Astrocyte of the hippocampus (primary cell): Measurements from ENCODE around the gene CADPS.

Experiments used
- DNase-seq: peaks from one replicate; pipeline ENCODE4 v3.0.0; 2011; ENCODE audit warnings: low read depth, low spot score

CADPS gene

DNA sequence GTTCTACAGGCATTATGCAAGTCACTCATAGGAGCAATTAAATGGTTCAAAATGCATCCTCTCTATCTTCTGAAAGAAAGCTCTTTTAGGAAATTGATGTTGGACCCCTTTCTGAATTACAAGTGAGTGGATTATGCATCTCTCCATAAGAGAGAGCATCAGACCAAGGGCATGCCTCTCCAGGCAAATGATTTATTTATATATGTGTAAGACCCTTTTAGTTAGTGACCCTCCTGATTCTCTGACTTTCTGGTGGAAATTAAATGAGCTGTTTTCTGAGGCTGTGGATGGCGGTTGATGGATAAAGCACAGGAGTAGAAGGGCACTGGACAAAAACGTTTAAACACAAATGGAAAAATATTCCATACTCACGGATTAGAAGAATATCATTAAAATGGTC, 62.6 kb downstream of the CADPS start:
- DNase-seq: no peak

DNA sequence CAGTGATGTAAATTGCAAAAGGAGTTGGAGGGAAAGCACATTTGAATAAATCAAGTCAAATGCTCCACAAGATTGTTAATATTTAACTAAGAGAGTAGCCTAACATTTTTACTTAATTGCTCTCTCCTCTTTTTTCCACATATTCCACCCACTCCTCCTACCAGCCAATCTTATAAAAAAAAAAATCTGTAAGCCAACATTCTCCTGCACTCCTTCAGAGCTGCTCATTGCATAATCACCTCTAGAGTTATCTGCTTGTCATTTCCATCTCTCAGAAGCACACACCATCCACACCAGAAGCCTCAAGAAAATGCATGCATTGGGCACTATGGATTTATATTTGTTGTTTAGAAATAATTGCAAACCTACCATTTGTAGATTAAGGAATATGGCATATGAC, 64.1 kb downstream of the CADPS start:
- no peak for DNase-seq

DNA sequence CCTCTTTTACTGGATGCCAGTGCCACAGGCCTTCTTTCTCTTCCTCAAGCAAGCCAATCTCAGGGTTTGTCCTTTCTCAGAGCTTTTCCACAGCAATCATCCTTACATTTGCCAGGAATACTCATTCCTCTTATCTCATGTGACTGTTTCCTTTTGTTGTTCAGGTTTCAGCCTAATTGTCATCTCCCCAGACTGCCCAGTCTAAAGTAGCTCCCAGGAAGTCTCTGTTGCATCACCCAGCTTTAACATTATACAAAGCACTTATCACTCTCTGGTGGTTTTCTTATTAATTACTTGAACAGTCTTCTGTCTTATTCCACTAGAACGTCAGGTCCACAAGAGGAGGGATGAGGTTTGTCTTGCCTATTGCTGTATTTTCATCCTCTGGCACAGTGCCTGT, 65.8 kb downstream of the CADPS start:
- DNase-seq: no peak

DNA sequence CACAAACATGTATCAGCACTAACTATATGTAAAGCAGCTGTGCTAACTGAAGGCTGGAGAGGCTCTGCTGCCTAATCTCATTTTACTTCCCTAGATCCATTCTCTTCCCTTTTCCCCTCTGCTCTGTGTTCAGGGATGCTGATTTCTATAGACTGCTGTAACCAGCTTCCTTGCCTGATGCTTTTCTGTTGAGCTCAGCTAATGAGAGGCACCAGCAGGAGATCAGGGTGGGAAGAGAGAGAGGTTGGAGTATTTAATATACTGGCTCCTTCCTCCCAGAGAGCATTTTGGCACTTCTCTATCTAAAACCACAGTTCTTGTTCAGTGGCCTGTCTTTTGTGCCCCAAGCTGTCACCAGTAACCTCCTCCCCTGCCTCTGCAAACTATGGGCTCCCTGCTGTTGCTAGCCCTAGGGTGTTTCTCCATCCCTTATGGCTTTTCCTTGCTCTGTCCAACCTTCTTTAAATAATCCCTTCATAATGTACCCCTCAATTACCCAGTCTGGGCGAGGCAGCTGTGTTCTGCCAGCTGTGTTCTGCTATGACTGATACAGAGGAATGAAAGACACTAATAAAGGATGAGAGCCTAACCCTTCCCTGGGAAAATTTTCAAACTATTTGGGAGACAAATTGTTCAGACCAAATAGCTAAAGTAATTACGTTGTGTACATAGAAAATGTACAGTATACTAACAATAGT, 69.5 kb downstream of the CADPS start:
- no peak for DNase-seq

DNA sequence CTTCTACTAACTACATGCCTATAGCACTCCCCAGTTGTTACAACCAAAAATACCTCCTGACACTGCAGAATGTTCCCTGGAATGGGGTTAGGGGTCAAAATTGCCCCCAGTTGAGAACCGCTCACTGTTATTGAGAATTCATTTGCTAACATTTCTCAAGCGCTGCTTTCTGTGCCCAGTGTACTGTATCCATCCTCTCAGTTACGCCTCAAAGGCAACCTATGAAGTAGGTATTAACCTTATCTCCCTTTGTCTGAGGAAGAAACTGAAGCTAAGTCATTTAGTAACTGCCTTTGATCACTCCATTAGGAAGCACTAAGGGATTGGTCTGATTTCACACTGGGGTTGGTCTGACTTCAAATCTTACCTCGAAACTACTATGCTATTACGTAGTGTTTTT, 70.1 kb downstream of the CADPS start:
- DNase-seq: no peak

DNA sequence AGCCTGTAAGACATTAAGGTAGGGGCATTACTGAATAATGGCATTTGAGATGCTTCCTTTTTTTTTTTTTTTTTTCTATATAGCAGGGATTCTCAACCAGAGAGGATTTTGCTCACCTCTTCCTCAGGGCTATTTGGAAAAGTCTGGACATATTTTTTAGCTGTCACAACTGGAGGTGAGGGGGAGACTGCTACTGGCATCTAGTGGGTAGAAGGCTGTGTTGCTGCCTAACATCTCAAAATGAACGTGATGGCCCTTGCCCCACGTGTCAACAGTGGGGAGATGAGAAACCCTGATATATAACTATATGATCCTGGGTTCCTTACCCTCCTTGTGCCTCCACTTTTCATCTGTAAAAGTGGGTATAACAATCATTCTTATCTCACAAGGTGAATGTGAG, 71.9 kb downstream of the CADPS start:
- no peak for DNase-seq

DNA sequence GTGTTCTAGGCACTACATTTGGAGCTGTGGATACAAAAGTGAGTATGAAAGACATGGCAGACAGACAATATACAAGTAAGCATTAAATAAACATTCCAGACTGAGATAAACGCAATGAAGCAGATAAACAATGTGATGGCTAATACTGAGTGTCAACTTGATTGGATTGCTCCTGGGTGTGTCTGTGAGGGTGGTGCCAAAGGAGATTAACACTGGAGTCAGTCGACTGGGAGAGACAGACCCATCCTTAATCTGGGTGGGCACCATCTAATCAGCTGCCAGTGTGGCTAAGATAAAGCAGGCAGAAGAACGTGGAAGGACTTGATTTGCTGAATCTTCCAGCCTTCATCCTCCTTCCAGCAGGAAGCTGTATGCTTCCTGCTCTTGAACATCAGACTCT, 77.2 kb downstream of the CADPS start:
- DNase-seq: no peak

DNA sequence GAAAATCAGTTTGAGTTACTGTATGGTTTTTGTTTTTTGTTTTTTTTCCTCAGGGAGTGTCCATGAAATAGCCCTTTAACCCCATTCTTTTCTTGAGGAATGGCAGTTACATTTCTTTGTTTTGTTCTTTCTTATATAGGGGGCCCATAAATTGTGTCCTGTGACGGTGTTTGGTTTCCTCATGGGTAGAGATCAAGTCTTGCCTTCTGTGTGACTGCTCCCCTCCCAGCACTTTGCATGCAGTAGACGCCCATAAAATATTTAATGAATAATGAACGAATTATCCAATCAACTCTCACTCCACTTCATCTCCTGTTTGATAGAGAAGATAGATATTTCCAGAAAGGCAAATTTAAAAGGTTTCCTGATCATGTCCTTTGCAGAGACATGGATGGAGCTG, 78.1 kb downstream of the CADPS start:
- no peak for DNase-seq

DNA sequence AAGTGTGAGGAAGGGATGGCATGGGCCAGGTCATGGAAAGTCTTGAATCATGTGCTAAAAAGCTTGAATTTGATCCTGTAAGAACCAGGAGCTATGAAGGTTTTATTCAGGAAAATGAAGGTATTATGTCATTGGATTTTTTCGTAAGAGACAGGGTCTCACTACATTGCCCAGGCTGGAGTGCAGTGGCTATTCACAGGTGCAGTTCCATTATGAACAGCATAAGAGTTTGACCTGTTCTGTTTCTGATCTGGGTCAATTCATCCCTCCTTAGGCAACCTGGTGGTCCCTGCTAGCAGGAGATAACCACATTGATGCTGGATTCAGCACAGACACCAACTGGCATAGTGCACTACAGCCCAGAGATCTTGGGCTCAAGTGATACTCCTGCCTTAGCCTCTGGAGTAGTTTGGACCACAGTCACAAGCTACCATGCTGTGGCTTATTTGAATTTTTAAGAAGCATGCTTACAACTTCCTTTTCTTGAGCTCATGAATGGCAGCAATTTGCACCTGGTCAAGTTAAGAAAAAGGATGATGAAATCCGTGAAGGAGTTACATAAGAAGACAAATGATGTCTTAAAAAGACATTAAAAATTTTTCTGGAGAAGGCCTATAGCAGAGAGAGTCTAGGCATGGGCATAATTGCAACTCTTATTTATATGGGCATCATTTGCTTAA, 79.1 kb downstream of the CADPS start:
- no peak for DNase-seq

DNA sequence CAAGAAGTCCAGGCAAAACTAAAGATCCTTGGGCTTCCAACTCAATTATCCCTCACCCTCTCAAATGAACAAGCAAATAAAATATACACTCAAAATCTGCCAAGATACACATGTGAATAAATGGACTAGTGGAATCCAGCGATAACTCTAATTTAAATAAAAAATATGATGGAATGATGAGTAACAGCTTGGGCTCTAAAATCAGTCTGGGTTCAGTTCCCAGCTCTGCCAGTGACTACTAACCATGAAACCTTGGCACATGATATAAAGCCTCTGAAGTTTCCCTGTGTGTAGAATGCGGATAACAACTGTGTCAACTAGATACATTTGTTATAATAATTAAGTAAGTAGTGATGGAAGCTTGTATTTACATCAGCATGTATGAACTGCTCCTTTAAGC, 81.3 kb downstream of the CADPS start:
- peak; percentile 70 for DNase-seq

DNA sequence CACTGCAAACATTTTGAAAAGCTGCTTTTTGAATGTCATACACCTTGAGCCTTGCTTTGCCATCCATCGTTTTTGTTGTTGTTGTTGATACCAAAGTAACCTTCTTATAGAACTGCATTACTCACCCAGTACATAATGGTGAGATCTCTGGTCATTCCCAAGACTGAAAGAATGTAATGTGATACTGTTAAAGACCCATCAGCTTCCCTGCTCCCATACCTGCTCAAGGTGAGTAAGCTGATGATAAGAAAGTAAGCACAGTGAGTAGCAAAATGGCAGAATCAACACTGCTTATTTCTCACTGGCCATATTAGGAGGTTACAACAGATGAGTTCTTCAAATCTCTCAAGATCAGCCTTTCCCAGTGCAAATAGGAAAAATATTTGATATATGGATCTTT, 89.8 kb downstream of the CADPS start:
- no peak for DNase-seq

DNA sequence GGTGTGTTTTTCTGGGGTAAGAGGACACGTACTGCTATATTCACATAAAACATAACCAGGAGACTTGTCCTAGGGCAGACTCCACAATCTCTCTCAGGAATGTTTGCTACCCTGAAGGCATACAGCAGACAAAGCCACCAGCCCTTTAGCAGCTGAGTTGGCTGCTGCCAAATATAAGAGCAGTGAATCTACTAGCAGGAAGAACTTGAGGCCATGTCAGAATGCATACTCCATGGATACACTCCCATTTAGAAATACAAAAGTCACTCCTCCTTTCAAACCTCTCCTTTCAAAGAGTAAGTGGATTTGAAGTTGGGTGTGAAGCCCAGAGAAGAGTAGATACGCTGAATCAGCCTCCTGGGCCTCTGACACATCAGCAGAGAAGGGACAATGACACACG, 94.1 kb downstream of the CADPS start:
- no peak for DNase-seq

DNA sequence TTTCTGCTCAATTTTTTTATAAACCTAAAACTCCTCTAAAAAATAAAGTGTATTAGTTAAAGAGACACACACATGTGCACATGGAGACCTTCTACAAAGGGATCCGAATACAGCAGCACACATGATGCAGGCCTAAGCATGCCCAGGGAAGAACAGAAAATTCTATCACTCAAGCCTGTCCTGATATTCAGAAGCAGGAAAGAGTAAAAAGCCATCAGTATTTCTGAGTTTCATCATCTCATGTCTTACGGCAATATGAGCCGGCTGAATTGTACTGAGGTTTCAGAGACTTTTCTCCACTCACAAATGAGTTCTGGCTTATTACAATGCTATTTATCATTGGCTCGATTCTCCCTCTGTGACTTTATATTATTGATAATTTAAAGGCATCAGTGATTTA, 97.5 kb downstream of the CADPS start:
- DNase-seq: no peak

DNA sequence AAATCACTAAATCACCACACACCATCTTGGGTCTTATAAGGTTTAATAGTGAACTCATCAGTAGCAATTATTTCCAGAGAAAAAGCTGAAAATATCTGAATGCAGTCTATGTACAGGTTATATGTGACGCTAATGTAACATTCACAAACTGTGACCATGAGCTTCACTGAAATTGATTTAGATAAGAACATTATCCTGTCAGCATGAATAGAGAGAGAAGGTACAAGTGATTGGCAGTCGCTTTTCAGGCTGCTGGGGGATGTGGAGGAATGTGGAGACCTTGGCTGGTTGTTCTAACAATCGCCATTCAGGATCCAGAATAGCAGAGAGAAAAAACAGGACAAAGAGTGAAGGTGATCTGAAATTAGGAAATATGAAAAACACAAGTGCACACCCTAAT, 98.1 kb downstream of the CADPS start:
- no peak for DNase-seq

DNA sequence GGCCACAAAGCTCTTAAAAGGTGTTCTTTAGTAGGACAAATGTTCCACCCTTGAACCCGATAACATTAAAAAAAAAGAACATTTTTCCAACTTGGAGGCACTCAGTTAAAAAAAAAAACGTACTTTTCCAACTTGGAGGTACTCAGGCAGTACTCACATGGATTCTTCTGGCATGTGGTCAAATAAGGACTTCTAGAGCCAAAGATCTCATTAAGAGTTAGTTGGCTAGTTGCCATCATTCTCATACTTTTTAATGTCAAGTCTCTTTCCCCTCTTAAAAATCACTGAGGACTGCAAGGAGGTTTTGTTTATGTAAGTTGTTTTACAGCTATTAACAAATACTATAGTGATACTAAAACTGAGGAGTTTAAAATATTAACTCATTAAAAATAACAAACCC, 101.0 kb downstream of the CADPS start:
- peak; percentile 30 for DNase-seq

DNA sequence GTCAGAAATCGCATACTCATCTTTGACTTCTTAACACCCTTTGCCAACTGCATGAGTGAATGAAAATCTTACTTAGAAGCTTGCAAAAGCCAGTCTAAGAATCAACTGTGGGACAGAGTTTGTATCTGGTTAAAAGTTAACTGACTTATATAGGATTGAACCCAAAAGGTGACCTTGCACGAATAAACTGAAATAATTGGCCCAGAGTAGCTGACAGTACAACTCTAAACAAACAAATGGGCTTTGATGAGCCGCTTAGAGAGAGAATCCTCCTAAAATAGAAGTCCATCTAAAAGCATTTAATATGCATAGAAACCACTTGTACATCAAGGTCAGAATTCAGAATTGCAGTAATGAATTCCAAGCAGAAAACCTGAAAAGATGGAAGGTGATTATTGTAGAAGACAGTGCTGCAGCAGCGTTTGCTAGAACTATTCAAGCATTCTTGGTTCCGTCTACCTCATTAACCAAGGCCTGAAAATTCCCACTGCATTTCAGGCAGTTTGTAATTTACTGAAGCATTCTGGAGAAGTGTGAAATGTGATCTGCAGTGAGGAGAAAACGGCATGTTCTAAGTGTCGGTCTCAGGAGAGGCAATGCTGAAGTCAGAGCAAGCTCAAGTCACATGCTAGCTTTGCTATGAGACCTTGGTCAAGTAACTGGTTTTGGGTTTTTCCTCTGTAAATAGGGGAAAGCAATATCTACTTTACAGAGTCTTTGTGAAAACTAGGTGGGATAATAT, 103.7 kb downstream of the CADPS start:
- no peak for DNase-seq

DNA sequence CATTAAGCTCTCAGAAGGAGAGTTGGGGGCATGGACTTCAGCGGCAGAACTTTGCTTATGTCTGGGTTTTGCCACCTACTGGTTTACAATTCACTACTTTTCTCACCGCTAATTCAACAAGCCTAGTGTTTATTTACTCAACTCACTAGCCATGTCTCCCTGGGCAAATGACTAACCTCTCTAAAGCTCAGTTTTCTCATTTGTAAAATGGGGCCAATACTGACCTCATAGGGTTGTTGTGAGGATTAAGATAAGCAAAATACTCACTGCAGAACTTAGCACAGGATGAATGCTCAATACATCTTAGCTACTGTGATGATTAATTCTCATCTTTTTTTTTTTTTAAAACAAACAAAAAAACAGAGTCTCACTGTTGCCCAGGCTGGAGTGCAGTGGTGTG, 106.3 kb downstream of the CADPS start:
- DNase-seq: no peak

DNA sequence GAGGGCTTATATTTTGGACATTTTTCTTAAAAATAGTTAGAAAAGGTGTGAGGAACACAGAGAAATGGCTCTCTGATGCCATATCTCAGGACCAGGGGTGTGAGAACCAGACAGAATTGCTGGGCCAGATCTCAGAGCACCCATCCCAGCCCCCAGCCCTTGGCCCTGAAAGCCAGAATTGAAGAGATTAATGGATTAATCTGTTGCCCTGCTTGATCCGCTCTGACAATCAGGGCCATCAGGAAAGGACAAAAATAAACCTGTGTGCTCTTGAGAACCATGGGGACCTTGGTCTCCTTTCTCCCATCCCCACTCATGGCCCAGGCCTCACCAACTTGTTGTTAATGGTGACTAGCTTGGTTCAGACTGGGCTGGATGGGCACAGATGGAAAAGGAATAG, 113.5 kb downstream of the CADPS start:
- DNase-seq: no peak

DNA sequence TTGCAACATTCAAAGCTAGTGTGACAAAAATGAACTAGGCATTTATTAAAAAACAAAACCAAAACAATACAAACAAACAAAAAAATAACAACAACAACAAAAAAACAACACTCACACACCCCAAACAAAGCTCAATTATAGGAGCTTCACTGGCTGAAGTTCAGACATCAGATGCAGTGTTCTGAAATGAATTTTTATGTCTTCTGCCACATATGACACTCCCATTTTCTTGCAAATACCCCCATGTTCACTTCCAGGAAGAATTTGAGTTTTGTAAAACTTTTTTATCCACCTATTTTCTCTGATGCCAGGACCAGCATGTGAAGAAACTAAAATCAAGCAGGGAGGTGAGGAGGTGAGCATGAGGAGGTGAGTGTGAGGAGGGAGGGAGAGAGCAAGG, 113.9 kb downstream of the CADPS start:
- no peak for DNase-seq

DNA sequence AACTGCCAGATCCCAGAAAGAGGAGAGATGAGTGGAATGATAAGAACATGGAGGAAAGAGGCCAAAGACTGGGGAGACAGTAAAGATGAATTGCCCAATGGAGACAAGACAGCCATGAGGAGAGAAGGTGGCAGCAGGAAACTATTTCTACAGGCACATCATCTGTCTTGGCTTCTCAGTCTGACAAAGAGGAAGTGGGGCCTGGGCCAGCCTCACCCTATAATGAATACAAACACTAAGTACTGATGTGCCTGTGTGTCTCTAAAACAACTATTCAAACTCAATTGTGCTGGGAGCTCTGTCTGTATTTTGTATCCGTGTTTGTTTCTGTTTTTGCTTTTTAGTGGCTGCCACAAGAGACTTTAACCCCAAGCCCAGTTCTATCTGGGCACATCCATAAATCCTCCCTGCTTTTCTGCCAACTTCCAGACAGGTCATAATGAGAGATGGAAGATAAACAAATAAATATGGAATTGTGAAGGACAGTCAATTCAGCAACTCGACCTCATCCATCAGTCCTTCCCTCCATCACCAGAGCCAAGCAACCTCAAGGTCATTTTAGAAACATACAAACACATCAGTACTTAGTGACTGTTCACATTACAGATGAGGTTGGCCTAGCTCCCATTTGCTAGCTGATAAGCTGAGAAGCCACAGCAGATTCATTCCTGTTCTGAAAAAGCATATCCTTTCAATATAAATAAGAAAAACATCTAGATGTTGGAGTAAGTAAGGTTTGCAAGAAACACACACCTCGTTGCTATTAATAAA, 116.7 kb downstream of the CADPS start:
- no peak for DNase-seq

DNA sequence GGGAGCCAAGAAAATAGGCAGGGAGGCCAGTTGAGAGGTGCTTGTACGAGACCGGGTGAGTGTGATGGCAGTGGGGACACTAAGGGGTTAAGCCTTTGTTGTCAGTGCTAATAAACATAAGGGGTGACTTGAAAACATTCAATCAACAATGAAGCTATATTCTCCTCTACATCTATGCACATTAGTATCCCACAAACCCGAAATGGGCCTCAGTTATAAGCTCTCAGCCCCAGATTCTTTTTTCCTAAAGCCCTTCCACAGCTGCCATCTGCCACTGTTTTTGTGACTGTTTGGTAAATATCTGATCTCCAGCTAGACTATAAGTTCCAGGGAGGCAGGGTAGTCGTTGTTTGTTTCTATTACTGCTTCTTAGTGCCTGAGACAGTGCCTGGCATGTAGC, 118.2 kb downstream of the CADPS start:
- no peak for DNase-seq

DNA sequence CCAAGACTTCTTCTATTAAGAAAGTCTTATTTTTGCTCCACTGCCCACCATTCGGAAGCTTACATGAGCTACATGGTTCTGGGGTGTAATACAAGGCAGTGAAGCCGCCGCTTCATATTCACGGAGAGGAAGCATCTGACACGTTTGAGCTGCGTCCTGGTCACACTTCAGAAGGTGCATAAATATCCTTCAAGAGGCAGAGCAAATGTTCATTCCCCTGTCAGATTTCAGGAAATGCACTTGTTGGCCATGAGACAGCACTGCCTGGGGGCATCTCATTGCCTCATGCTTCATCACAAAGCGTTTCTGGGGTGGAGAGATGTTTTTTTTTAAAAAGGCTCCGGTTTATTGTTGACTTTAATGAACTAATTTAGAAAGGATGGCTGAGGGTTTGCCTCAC, 119.9 kb downstream of the CADPS start:
- DNase-seq: no peak
